Thyroid gland (tissue), 4 donors: ENCODE results near the gene CLMP.

ENCODE experiments used
- CTCF ChIP-seq, 6 experiments: fragments of 200-600 bp in 3 of 6; fragments of 450-650 bp in 3 of 6; sonication (generic) in 3 of 6; IDR thresholded peaks; one replicate each; pipeline ENCODE4 v1.5.1; 2016 to 2019; ENCODE audit warnings: antibody characterized with exemption in 6 of 6, mild to moderate bottlenecking in 2 of 6, inconsistent platforms in 1 of 6, moderate library complexity in 1 of 6
- POLR2A ChIP-seq, 2 donors: fragments of 450-650 bp; IDR thresholded peaks; one replicate each; pipeline ENCODE4 v1.6.1; 2017; ENCODE audit warnings: antibody characterized with exemption in 2 of 2, mild to moderate bottlenecking in 2 of 2, moderate library complexity in 1 of 2

GRCh38 chr11:123110397-123110796 lies 84.7 kb downstream of the CLMP start:
- TF ChIP-seq CTCF (IDR thresholded peaks at IDR 0.05) (no peak), POLR2A (IDR thresholded peaks at IDR 0.05) (no peak)
